NT2/D1 (cell line): ENCODE measurements around the gene ALOX5.

Source experiments
- DNase-seq: peaks from one replicate; pipeline ENCODE4 v3.0.0-alpha.2; 2011; ENCODE audit warnings: low read depth, low spot score
- H3K27me3 ChIP-seq: 2 replicates; pipeline ENCODE4 v1.6.0; 2011; ENCODE audit warnings: mild to moderate bottlenecking; ENCODE audit not compliant: insufficient read length, insufficient read depth
- H3K36me3 ChIP-seq: 2 replicates; pipeline ENCODE4 v1.6.1; 2011; ENCODE audit warnings: mild to moderate bottlenecking, low read length, mixed read lengths; ENCODE audit not compliant: insufficient read depth, insufficient read length
- H3K4me1 ChIP-seq: 2 replicates; pipeline ENCODE4 v1.5.1; 2011; ENCODE audit not compliant: insufficient read depth, insufficient read length
- H3K4me3 ChIP-seq: 2 replicates; pipeline ENCODE4 v1.5.1; 2011; ENCODE audit warnings: low read depth; ENCODE audit not compliant: insufficient read length
- H3K9ac ChIP-seq: 2 replicates; pipeline ENCODE4 v1.6.0; 2011; ENCODE audit warnings: low read depth; ENCODE audit not compliant: insufficient read length
- H3K9me3 ChIP-seq: 2 replicates; pipeline ENCODE4 v1.5.1; 2011; ENCODE audit warnings: mild to moderate bottlenecking, low read length; ENCODE audit not compliant: insufficient read depth
- SUZ12 ChIP-seq: IDR thresholded peaks from 2 replicates; pipeline ENCODE4 v1.6.1; 2011; ENCODE audit not compliant: insufficient read length, insufficient read depth; ENCODE audit errors: extremely low read depth
- YY1 ChIP-seq: IDR thresholded peaks from 2 replicates; pipeline ENCODE4 v1.6.1; 2011; ENCODE audit not compliant: insufficient read length, insufficient read depth
- ZNF274 ChIP-seq: IDR thresholded peaks from 2 replicates; pipeline ENCODE4 v1.6.1; 2011; ENCODE audit warnings: mild to moderate bottlenecking, low read depth, low read length

The ALOX5 gene

GRCh38 chr10:45483002-45483401 is 109.0 kb downstream of the ALOX5 start:
- no peak for DNase-seq
- TF ChIP-seq YY1 (no peak), SUZ12 (no peak), ZNF274 (no peak)
- no peaks in the 10 kb centered on the region for H3K4me1 ChIP-seq
- no peaks in the 10 kb centered on the region for H3K36me3 ChIP-seq
- no peak overlapping the region for H3K9ac ChIP-seq
- peaks cover 10% of the 10 kb centered on the region; the same call in 1 of the 2 replicates for H3K9me3 ChIP-seq
- H3K4me3 ChIP-seq, result no peak overlapping the region
- H3K27me3 ChIP-seq, result no peaks in the 10 kb centered on the region

GRCh38 chr10:45487735-45488134 is 113.7 kb downstream of the ALOX5 start:
- TF ChIP-seq SUZ12, result no peak
- TF ChIP-seq YY1, result no peak
- no peak for TF ChIP-seq ZNF274
- Histone ChIP-seq H3K4me3 (no peak overlapping the region), H3K27me3 (no peaks in the 10 kb centered on the region), H3K4me1 (no peaks in the 10 kb centered on the region), H3K9ac (no peak overlapping the region), H3K9me3 (no peaks in the 10 kb centered on the region), H3K36me3 (no peaks in the 10 kb centered on the region)
- DNase-seq, result no peak

- no peak for DNase-seq
- H3K27me3 ChIP-seq, result no peaks in the 10 kb centered on the region
- TF ChIP-seq SUZ12 (no peak), YY1 (no peak), ZNF274 (no peak)
- H3K4me3 ChIP-seq, result no peak overlapping the region
- no peaks in the 10 kb centered on the region for H3K4me1 ChIP-seq
- no peaks in the 10 kb centered on the region for H3K9me3 ChIP-seq
- H3K36me3 ChIP-seq, result no peaks in the 10 kb centered on the region
- no peak overlapping the region for H3K9ac ChIP-seq
These were observed 114.3 kb downstream of the ALOX5 start for GRCh38 chr10:45488365-45488764.

- no peak overlapping the region for H3K4me3 ChIP-seq
- TF ChIP-seq SUZ12 (no peak), ZNF274 (no peak), YY1 (no peak)
- no peaks in the 10 kb centered on the region for H3K4me1 ChIP-seq
- H3K36me3 ChIP-seq, result no peaks in the 10 kb centered on the region
- no peaks in the 10 kb centered on the region for H3K9me3 ChIP-seq
- no peaks in the 10 kb centered on the region for H3K27me3 ChIP-seq
- no peak for DNase-seq
- H3K9ac ChIP-seq, result no peak overlapping the region
These were observed 116.3 kb downstream of the ALOX5 start for GRCh38 chr10:45490277-45490676.

GRCh38 chr10:45491061-45491460 is 117.0 kb downstream of the ALOX5 start:
- Histone ChIP-seq H3K9me3 (peaks cover 4% of the 10 kb centered on the region), H3K36me3 (no peaks in the 10 kb centered on the region), H3K4me3 (no peak overlapping the region), H3K27me3 (no peaks in the 10 kb centered on the region), H3K4me1 (no peaks in the 10 kb centered on the region), H3K9ac (no peak overlapping the region)
- DNase-seq, result no peak
- TF ChIP-seq YY1 (no peak), ZNF274 (no peak), SUZ12 (no peak)
